Liver (tissue), 9 donors: ENCODE results near the gene SALL1. TPM values are rescaled to one million over a fixed set of nuclear protein-coding genes. Genes with fewer than 3 reads are reported as not detected.
A peak's percentile ranks its signal among the peaks of the same experiment; 100 is the strongest.

Source experiments
- DNase-seq: peaks from one replicate; pipeline ENCODE4 v3.0.0-alpha.2; 2017; ENCODE audit warnings: low spot score
- H3K27ac ChIP-seq, 2 donors: one replicate each; pipeline ENCODE4 v1.7.0; 2013; ENCODE audit warnings: inconsistent platforms in 2 of 2, low read length in 2 of 2, control low read depth in 1 of 2, low read depth in 1 of 2, mild to moderate bottlenecking in 1 of 2
- H3K27me3 ChIP-seq, 4 donors: one replicate each; pipeline versions ENCODE4 v1.6.1 to v1.7.0; 2013; ENCODE audit warnings: low read length in 3 of 4, inconsistent platforms in 1 of 4, mild to moderate bottlenecking in 1 of 4, moderate library complexity in 1 of 4; ENCODE audit not compliant: control insufficient read depth in 4 of 4, insufficient read depth in 4 of 4
- H3K36me3 ChIP-seq, 4 donors: one replicate each; pipeline versions ENCODE4 v1.6.1 to v1.7.0; 2013; ENCODE audit warnings: low read length in 3 of 4, mild to moderate bottlenecking in 3 of 4, low read depth in 1 of 4, moderate library complexity in 1 of 4; ENCODE audit not compliant: control insufficient read depth in 4 of 4, insufficient read depth in 3 of 4
- H3K4me1 ChIP-seq, 4 donors: one replicate each; pipeline versions ENCODE4 v1.6.1 to v1.7.0; 2013; ENCODE audit warnings: low read length in 3 of 4, mild to moderate bottlenecking in 3 of 4, moderate library complexity in 1 of 4; ENCODE audit not compliant: control insufficient read depth in 4 of 4, insufficient read depth in 4 of 4
- H3K4me3 ChIP-seq, 3 donors: one replicate each; pipeline versions ENCODE4 v1.6.1 to v1.7.0; 2013; ENCODE audit warnings: low read length in 3 of 3, control low read depth in 1 of 3, low read depth in 1 of 3, mild to moderate bottlenecking in 1 of 3
- H3K9ac ChIP-seq, 2 donors: one replicate each; pipeline ENCODE4 v1.7.0; 2013; ENCODE audit warnings: low read length in 2 of 2, mild to moderate bottlenecking in 2 of 2, moderate library complexity in 2 of 2, control low read depth in 1 of 2, low read depth in 1 of 2
- H3K9me3 ChIP-seq, 4 donors: one replicate each; pipeline versions ENCODE4 v1.6.1 to v1.7.0; 2013; ENCODE audit warnings: low read length in 3 of 4; ENCODE audit not compliant: control insufficient read depth in 4 of 4
- ATF3 ChIP-seq: IDR thresholded peaks from 2 replicates; pipeline ENCODE4 v1.6.1; 2016; ENCODE audit warnings: antibody characterized with exemption
- CTCF ChIP-seq: fragments of 150-350 bp; IDR thresholded peaks from 2 replicates; pipeline ENCODE4 v1.5.1; 2017; ENCODE audit warnings: improper control_type of control experiment, low read depth, low read length; ENCODE audit not compliant: missing input control
- EGR1 ChIP-seq, 2 donors: IDR thresholded peaks; 2 replicates each; pipeline ENCODE4 v1.6.1; 2016 to 2018; ENCODE audit warnings: antibody characterized with exemption in 2 of 2, low read depth in 2 of 2
- GABPA ChIP-seq, 2 donors: IDR thresholded peaks in 1 of 2; conservative IDR thresholded peaks in 1 of 2; 2 replicates each; pipeline ENCODE4 v1.6.1; 2016; ENCODE audit warnings: antibody characterized with exemption in 2 of 2, mild to moderate bottlenecking in 1 of 2, moderate library complexity in 1 of 2
- HNF4A ChIP-seq, 2 donors: conservative IDR thresholded peaks; 2 replicates each; pipeline ENCODE4 v1.6.1; 2016; ENCODE audit warnings: antibody characterized with exemption in 2 of 2, mild to moderate bottlenecking in 2 of 2
- MAX ChIP-seq: IDR thresholded peaks from 2 replicates; pipeline ENCODE4 v1.6.1; 2016; ENCODE audit warnings: antibody characterized with exemption
- NR2F2 ChIP-seq: IDR thresholded peaks from 2 replicates; pipeline ENCODE4 v1.6.1; 2016; ENCODE audit warnings: antibody characterized with exemption
- RAD21 ChIP-seq, 2 donors: IDR thresholded peaks; 2 replicates each; pipeline ENCODE4 v1.6.1; 2016; ENCODE audit warnings: antibody characterized with exemption in 2 of 2, mild to moderate bottlenecking in 2 of 2
- RXRA ChIP-seq, 2 donors: IDR thresholded peaks; 2 replicates each; pipeline ENCODE4 v1.6.1; 2017 to 2018; ENCODE audit warnings: antibody characterized with exemption in 2 of 2, mild to moderate bottlenecking in 1 of 2
- SP1 ChIP-seq: IDR thresholded peaks from 2 replicates; pipeline ENCODE4 v1.6.1; 2018; ENCODE audit warnings: antibody characterized with exemption, mild to moderate bottlenecking
- TAF1 ChIP-seq: conservative IDR thresholded peaks from 2 replicates; pipeline ENCODE4 v1.6.1; 2016; ENCODE audit warnings: antibody characterized with exemption, mild to moderate bottlenecking
- YY1 ChIP-seq: IDR thresholded peaks from 2 replicates; pipeline ENCODE4 v1.6.1; 2016; ENCODE audit warnings: antibody characterized with exemption, mild to moderate bottlenecking
- ZBTB33 ChIP-seq: IDR thresholded peaks from 2 replicates; pipeline ENCODE4 v1.6.1; 2016; ENCODE audit warnings: antibody characterized with exemption
- WGBS: extraction: QIAGEN DNeasy Blood & Tissue Kit; methylation state at CpG from one replicate; pipeline ENCODE4 v1.1.7; 2013; 5-methylcytosine and 5-hydroxymethylcytosine counted together
- polyA plus RNA-seq, 2 donors: library from polyadenylated mRNA; stranded (reverse) in 1 of 2; unstranded in 1 of 2; fragments of 200-250 nt in 1 of 2; fragments of >200 nt in 1 of 2; fragmentation: Nextera tagmentation in 1 of 2; extraction: Ambion mirVana in 1 of 2; gene quantifications; one replicate each; pipeline versions ENCODE4 v1.2.1 to v1.2.3, GENCODE V29; 2013 to 2015
- total RNA-seq, 2 donors: library from RNA; depleted of rRNA; stranded (reverse); fragments of >200 nt; gene quantifications; one replicate each; pipeline ENCODE4 v1.2.3, GENCODE V29; 2014
- donor health status: healthy.
- donor health status: healthy.
- donor health status: healthy.
- donor health status: healthy.
- donor health status: healthy.

SALL1 gene
- total and polyA plus RNA-seq, 4 donors: 1.8 to 13.4 (median 11.7) TPM

- TF ChIP-seq RAD21 (IDR thresholded peaks at IDR 0.05) (peak in 1 of 2 donors; percentile 47), RXRA (IDR thresholded peaks at IDR 0.05) (peak; percentile 46 to 49), ATF3 (no peak), YY1 (no peak)
These were observed 2.3 kb downstream of the SALL1 start (continued) for GRCh38 chr16:51148678-51149228.

GRCh38 chr16:51147776-51148677, 3.0 kb downstream of the SALL1 start:
- no peak for DNase-seq
- peaks cover 5 to 29% (median 18%) of the 10 kb centered on the region in 4 donors for H3K4me1 ChIP-seq
- peak overlapping the region; percentile 89 to 92 for H3K9ac ChIP-seq
- TF ChIP-seq ZBTB33 (no peak), NR2F2 (no peak), SP1 (no peak), ATF3 (no peak), YY1 (no peak), TAF1 (no peak), MAX (no peak), RAD21 (IDR thresholded peaks at IDR 0.05) (no peak), EGR1 (IDR thresholded peaks at IDR 0.05; ENCODE audit: low read depth in 2 of 2) (no peak), HNF4A (conservative IDR thresholded peaks at IDR 0.05) (no peak), CTCF (no peak), GABPA (IDR thresholded peaks at IDR 0.05 in 1 of 2, conservative IDR thresholded peaks at IDR 0.05 in 1 of 2) (no peak)
- H3K4me3 ChIP-seq: peak overlapping the region; percentile 52 to 99 (median 76)
- H3K27me3 ChIP-seq: no peaks in the 10 kb centered on the region
- peaks cover 0 to 2% (median 0%) of the 10 kb centered on the region in 4 donors for H3K36me3 ChIP-seq
- 30% methylated on average over 3 of the region's 3 CpGs for WGBS
- H3K27ac ChIP-seq: peak overlapping the region; percentile 96 to 98
- no peaks in the 10 kb centered on the region for H3K9me3 ChIP-seq
